Midbrain (tissue), 1 donor: ENCODE measurements around the gene HSFX1.
"Not testable (repeated sequence)": the region's sequence is repeated elsewhere in the genome, so short reads cannot be mapped to it uniquely, and the experiment has no call there.

Source experiments
- DNase-seq: peaks from one replicate; lab custom pipeline; 2025; lab: John Stamatoyannopoulos, UW

The HSFX1 gene

GRCh38 chrX:149773768-149774167 lies at the start of gene HSFX1:
HSFX1 (plus strand) TSS chrX:149774068; CDS start chrX:149774682, 614 bp downstream.
- DNase-seq: not testable (repeated sequence)

GRCh38 chrX:149727308-149727707 lies 46.6 kb upstream of the HSFX1 start:
- DNase-seq: not testable (repeated sequence)

GRCh38 chrX:149742269-149742668 lies 31.6 kb upstream of the HSFX1 start:
- not testable (repeated sequence) for DNase-seq

- not testable (repeated sequence) for DNase-seq
Observed at GRCh38 chrX:149746390-149747007, 27.4 kb upstream of the HSFX1 start.

- DNase-seq: no peak
Observed at GRCh38 chrX:149757206-149758067, 16.4 kb upstream of the HSFX1 start.

- no peak for DNase-seq
Observed at GRCh38 chrX:149758068-149758714, 15.7 kb upstream of the HSFX1 start.

- DNase-seq: not testable (repeated sequence)
Observed at GRCh38 chrX:149758715-149759078, 15.2 kb upstream of the HSFX1 start.

GRCh38 chrX:149759824-149760223 lies 14.0 kb upstream of the HSFX1 start:
- DNase-seq: no peak

GRCh38 chrX:149760965-149761364 lies 12.9 kb upstream of the HSFX1 start:
- DNase-seq: no peak

GRCh38 chrX:149761858-149762674 lies 11.8 kb upstream of the HSFX1 start:
- DNase-seq: not testable (repeated sequence)

- no peak for DNase-seq
Observed at GRCh38 chrX:149762696-149763614, 10.9 kb upstream of the HSFX1 start.

GRCh38 chrX:149770344-149770743 lies 3.5 kb upstream of the HSFX1 start:
- not testable (repeated sequence) for DNase-seq

GRCh38 chrX:149773026-149773425 lies 842 bp upstream of the HSFX1 start:
- DNase-seq: not testable (repeated sequence)

- not testable (repeated sequence) for DNase-seq
Observed at GRCh38 chrX:149777999-149778398, 4.1 kb downstream of the HSFX1 start.

- not testable (repeated sequence) for DNase-seq
Observed at GRCh38 chrX:149781727-149782126, 7.9 kb downstream of the HSFX1 start, which contains the start of gene MAGEA9. MAGEA9 (plus strand) TSS chrX:149781930; CDS start chrX:149786211, 4,281 bp downstream.

- not testable (repeated sequence) for DNase-seq
Observed at GRCh38 chrX:149795531-149795930, 21.7 kb downstream of the HSFX1 start.

GRCh38 chrX:149799095-149799714 lies 25.3 kb downstream of the HSFX1 start:
- DNase-seq: no peak

GRCh38 chrX:149799938-149800337 lies 26.1 kb downstream of the HSFX1 start:
- DNase-seq: no peak

GRCh38 chrX:149803458-149804062 lies 29.7 kb downstream of the HSFX1 start:
- no peak for DNase-seq

- no peak for DNase-seq
Observed at GRCh38 chrX:149804102-149804501, 30.2 kb downstream of the HSFX1 start.
